CD14-positive monocyte (primary cell): ENCODE measurements around the gene PLAAT3. TPM values are rescaled to one million over a fixed set of nuclear protein-coding genes. Genes with fewer than 3 reads are reported as not detected.

Experiments
- DNase-seq, 3 donors: peaks; one replicate each; pipeline ENCODE4 v3.0.0-alpha.2; 2011 to 2022
- H2AFZ ChIP-seq: 2 replicates; pipeline ENCODE4 v1.6.0; 2012; ENCODE audit warnings: mild to moderate bottlenecking, low read depth, low read length, inconsistent platforms; ENCODE audit not compliant: insufficient read depth, poor library complexity, severe bottlenecking
- H3K27ac ChIP-seq, 2 donors: 1 replicate in 1 of 2; 2 replicates in 1 of 2; pipeline ENCODE4 v1.5.1; 2012 to 2013; ENCODE audit warnings: low read length in 2 of 2, control low read depth in 1 of 2, inconsistent platforms in 1 of 2, low read depth in 1 of 2, mild to moderate bottlenecking in 1 of 2
- H3K27me3 ChIP-seq, 2 donors: one replicate each; pipeline versions ENCODE4 v1.6.0 to v1.6.1; 2011 to 2013; ENCODE audit warnings: low read length in 2 of 2; ENCODE audit not compliant: control insufficient read depth in 2 of 2, insufficient read depth in 2 of 2
- H3K36me3 ChIP-seq, 2 donors: replicated peaks in 1 of 2; 1 replicate in 1 of 2; 2 replicates in 1 of 2; pipeline versions ENCODE4 v1.5.1 to v1.6.1; 2012 to 2013; ENCODE audit warnings: low read length in 2 of 2, control low read depth in 1 of 2, inconsistent platforms in 1 of 2, mild to moderate bottlenecking in 1 of 2; ENCODE audit not compliant: insufficient read depth in 2 of 2, control insufficient read depth in 1 of 2
- H3K4me1 ChIP-seq, 2 donors: 1 replicate in 1 of 2; 2 replicates in 1 of 2; pipeline versions ENCODE4 v1.5.1 to v1.6.1; 2012 to 2013; ENCODE audit warnings: low read length in 2 of 2, control low read depth in 1 of 2, inconsistent platforms in 1 of 2, mild to moderate bottlenecking in 1 of 2, moderate library complexity in 1 of 2; ENCODE audit not compliant: insufficient read depth in 2 of 2, control insufficient read depth in 1 of 2
- H3K4me2 ChIP-seq: replicated peaks from 2 replicates; pipeline ENCODE3; 2012; ENCODE audit warnings: low read length, moderate library complexity, mild to moderate bottlenecking; ENCODE audit not compliant: poor library complexity, severe bottlenecking; ENCODE audit errors: extremely low read depth
- H3K4me3 ChIP-seq, 3 experiments: fragments of 200-600 bp in 1 of 3; sonication (generic) in 1 of 3; replicated peaks in 1 of 3; 1 replicate in 2 of 3; 2 replicates in 1 of 3; pipeline ENCODE4 v1.5.1; 2011 to 2013; ENCODE audit warnings: low read length in 3 of 3, mild to moderate bottlenecking in 3 of 3, control low read depth in 2 of 3, low read depth in 2 of 3, inconsistent platforms in 1 of 3, moderate library complexity in 1 of 3
- H3K79me2 ChIP-seq: 2 replicates; pipeline ENCODE4 v1.6.0; 2012; ENCODE audit warnings: mild to moderate bottlenecking, control low read depth, inconsistent platforms, low read length, moderate library complexity; ENCODE audit not compliant: insufficient read depth
- H3K9ac ChIP-seq: 2 replicates; pipeline ENCODE4 v1.6.0; 2017; ENCODE audit warnings: low read length, mild to moderate bottlenecking; ENCODE audit not compliant: insufficient read depth, poor library complexity, severe bottlenecking
- H3K9me3 ChIP-seq, 2 donors: replicated peaks in 1 of 2; 1 replicate in 1 of 2; 2 replicates in 1 of 2; pipeline versions ENCODE4 v1.5.1 to v1.6.1; 2012 to 2013; ENCODE audit warnings: low read length in 2 of 2, control low read depth in 1 of 2; ENCODE audit not compliant: control insufficient read depth in 1 of 2, insufficient read depth in 1 of 2
- H4K20me1 ChIP-seq: 2 replicates; pipeline ENCODE4 v1.6.0; 2012; ENCODE audit warnings: mild to moderate bottlenecking, low read length, control low read depth, moderate library complexity; ENCODE audit not compliant: insufficient read depth
- H3K27ac Mint-ChIP-seq, 7 donors: one replicate each; pipeline ENCODE4 v1.8.0; 2020; ENCODE audit warnings: mild to moderate bottlenecking in 7 of 7, mixed read lengths in 7 of 7, moderate library complexity in 6 of 7, inconsistent platforms in 2 of 7
- H3K27me3 Mint-ChIP-seq, 3 donors: one replicate each; pipeline ENCODE4 v1.8.0; 2021 to 2022; ENCODE audit warnings: low read depth in 3 of 3, mild to moderate bottlenecking in 3 of 3, mixed read lengths in 3 of 3, moderate library complexity in 3 of 3, inconsistent platforms in 1 of 3
- H3K36me3 Mint-ChIP-seq, 2 donors: one replicate each; pipeline ENCODE4 v1.8.0; 2020; ENCODE audit warnings: mixed read lengths in 2 of 2, inconsistent platforms in 1 of 2, mild to moderate bottlenecking in 1 of 2
- H3K4me1 Mint-ChIP-seq: one replicate; pipeline ENCODE4 v1.8.0; 2020; ENCODE audit warnings: mild to moderate bottlenecking, mixed read lengths
- H3K4me3 Mint-ChIP-seq, 2 donors: one replicate each; pipeline ENCODE4 v1.8.0; 2020; ENCODE audit warnings: mild to moderate bottlenecking in 2 of 2, mixed read lengths in 2 of 2, moderate library complexity in 1 of 2
- H3K9me3 Mint-ChIP-seq, 7 donors: one replicate each; pipeline ENCODE4 v1.8.0; 2020 to 2022; ENCODE audit warnings: mixed read lengths in 7 of 7, mild to moderate bottlenecking in 6 of 7, moderate library complexity in 6 of 7, inconsistent platforms in 2 of 7
- CTCF ChIP-seq: fragments of 200-600 bp; IDR thresholded peaks from one replicate; pipeline ENCODE4 v1.8.0; 2022; ENCODE audit warnings: antibody characterized with exemption, mild to moderate bottlenecking
- WGBS: methylation state at CpG from one replicate; pipeline ENCODE4 v1.1.5; 2013; ENCODE audit warnings: missing lambda C conversion rate; ENCODE audit not compliant: insufficient coverage; 5-methylcytosine and 5-hydroxymethylcytosine counted together
- intact Hi-C, 2 donors: fragments of 100-400 bp; cut with micrococcal nuclease; formaldehyde crosslinking; loops; one replicate each; pipeline versions ENCODE4 v1.15.0 to v1.15.1; 2023
- polyA plus RNA-seq, 3 donors: library from polyadenylated mRNA; depleted of rRNA in 1 of 3; unstranded in 2 of 3; stranded (reverse) in 1 of 3; fragments of 300-500 nt in 2 of 3; fragments of >200 nt in 1 of 3; fragmentation: Illumina TruSeq in 2 of 3; gene quantifications; 1 replicate in 2 of 3; 2 replicates in 1 of 3; pipeline ENCODE4 v1.2.3, GENCODE V29; 2012 to 2021

PLAAT3 gene
- polyA plus RNA-seq, 3 donors = 20.2 to 67.3 (median 34.2) TPM

- Histone ChIP-seq H3K4me1 (no peaks in the 10 kb centered on the region), H3K27me3 (no peaks in the 10 kb centered on the region), H3K36me3 (no peaks in the 10 kb centered on the region), H4K20me1 (no peaks in the 10 kb centered on the region), H3K4me2 (no peak overlapping the region), H2AFZ (no peak overlapping the region), H3K9me3 (no peaks in the 10 kb centered on the region), H3K9ac (no peak overlapping the region), H3K27ac (no peak overlapping the region), H3K4me3 (no peak overlapping the region), H3K79me2 (no peaks in the 10 kb centered on the region)
- intact Hi-C loops = no loop called here
- Mint-ChIP-seq H3K36me3 (peaks cover 0 to 43% of the 10 kb centered on the region in 2 donors), H3K27ac (peak overlapping the region in 1 of 7 donors; percentile 73), H3K27me3 (peaks cover 2 to 5% (median 2%) of the 10 kb centered on the region in 3 donors), H3K9me3 (peaks cover 0 to 3% (median 0%) of the 10 kb centered on the region in 7 donors), H3K4me3 (no peak overlapping the region), H3K4me1 (peaks cover 4% of the 10 kb centered on the region)
- WGBS = 88% methylated on average over 2 of the region's 4 CpGs
- DNase-seq = no peak
- no peak for TF ChIP-seq CTCF
Observed at GRCh38 chr11:63595296-63595695, 18.9 kb downstream of the PLAAT3 start.

- Histone ChIP-seq H3K9ac (no peak overlapping the region), H3K36me3 (no peaks in the 10 kb centered on the region)
- peaks cover 0 to 61% of the 10 kb centered on the region in 2 donors for H3K36me3 Mint-ChIP-seq
Observed at GRCh38 chr11:63592975-63593395, 21.2 kb downstream of the PLAAT3 start.

More at GRCh38 chr11:63592975-63593395, 21.2 kb downstream of the PLAAT3 start:
- Histone ChIP-seq H3K4me1 (no peaks in the 10 kb centered on the region), H3K27ac (no peak overlapping the region), H2AFZ (no peak overlapping the region), H3K4me3 (no peak overlapping the region), H3K79me2 (no peaks in the 10 kb centered on the region), H3K9me3 (no peaks in the 10 kb centered on the region), H3K4me2 (no peak overlapping the region), H4K20me1 (no peaks in the 10 kb centered on the region), H3K27me3 (no peaks in the 10 kb centered on the region)
- Mint-ChIP-seq H3K27me3 (peaks cover 2 to 7% (median 4%) of the 10 kb centered on the region in 3 donors), H3K9me3 (peaks cover 0 to 3% (median 0%) of the 10 kb centered on the region in 7 donors), H3K27ac (no peak overlapping the region), H3K4me3 (no peak overlapping the region), H3K4me1 (peaks cover 4% of the 10 kb centered on the region)
- intact Hi-C loops = loop anchor here (1.0 to 2.0 kb wide), 2 partner anchors 42 to 44 kb away; no protein-coding TSS in a partner anchor
- TF ChIP-seq CTCF = peak; percentile 77
- 68% methylated on average over 4 of the region's 4 CpGs for WGBS
- DNase-seq = peak; percentile 33 to 47 (median 42)
